GM19372 (cell line): Measurements from ENCODE around the gene TAS1R3.

ENCODE experiments used
- ATAC-seq: cut with Tn5 transposase; IDR thresholded peaks from one replicate; pipeline ENCODE4 v1.9.1; 2021; ENCODE audit warnings: mild to moderate bottlenecking, low read depth, moderate library complexity; ENCODE audit not compliant: unreplicated experiment

TAS1R3 gene

GRCh38 chr1:1331068-1331965 lies at the start of gene TAS1R3:
TAS1R3 (plus strand) TSS chr1:1331280; CDS start chr1:1331346, 66 bp downstream.
- ATAC-seq: no peak

- ATAC-seq: no peak
Measured at GRCh38 chr1:1281533-1282321, 49.4 kb upstream of the TAS1R3 start.

- ATAC-seq: no peak
Measured at GRCh38 chr1:1282998-1283397, 48.1 kb upstream of the TAS1R3 start.

GRCh38 chr1:1283821-1284220 lies 47.3 kb upstream of the TAS1R3 start:
- no peak for ATAC-seq

GRCh38 chr1:1284221-1285101 lies 46.6 kb upstream of the TAS1R3 start:
- no peak for ATAC-seq

GRCh38 chr1:1285102-1285571 lies 45.9 kb upstream of the TAS1R3 start:
- no peak for ATAC-seq

- ATAC-seq: no peak
Measured at GRCh38 chr1:1285611-1286311, 45.3 kb upstream of the TAS1R3 start.

- ATAC-seq: no peak
Measured at GRCh38 chr1:1286313-1287261, 44.5 kb upstream of the TAS1R3 start.

GRCh38 chr1:1287288-1288110 lies 43.6 kb upstream of the TAS1R3 start:
- ATAC-seq: no peak

- no peak for ATAC-seq
Measured at GRCh38 chr1:1290238-1290731, 40.8 kb upstream of the TAS1R3 start.

GRCh38 chr1:1291023-1291528 lies 40.0 kb upstream of the TAS1R3 start:
- no peak for ATAC-seq

GRCh38 chr1:1291548-1292441 lies 39.3 kb upstream of the TAS1R3 start:
- ATAC-seq: no peak

- no peak for ATAC-seq
Measured at GRCh38 chr1:1292442-1292779, 38.7 kb upstream of the TAS1R3 start.

GRCh38 chr1:1292851-1293250 lies 38.2 kb upstream of the TAS1R3 start:
- ATAC-seq: no peak

- ATAC-seq: no peak
Measured at GRCh38 chr1:1293263-1294249, 37.5 kb upstream of the TAS1R3 start.
